Prostate gland (tissue), 2 donors: ENCODE results near the gene PDSS2. TPM values are rescaled to one million over a fixed set of nuclear protein-coding genes. Genes with fewer than 3 reads are reported as not detected.
A peak's percentile ranks its signal among the peaks of the same experiment; 100 is the strongest.
"Not testable (repeated sequence)": the region's sequence is repeated elsewhere in the genome, so short reads cannot be mapped to it uniquely, and the experiment has no call there.

Experiments used
- DNase-seq: peaks from one replicate; pipeline ENCODE4 v3.0.0-alpha.2; 2019; ENCODE audit warnings: low spot score
- H3K27ac ChIP-seq, 2 donors: fragments of 200-600 bp; sonication (generic); 2 replicates each; pipeline ENCODE4 v1.5.1; 2017 to 2019
- H3K27me3 ChIP-seq: fragments of 200-600 bp; sonication (generic); replicated peaks from 2 replicates; pipeline ENCODE4 v1.5.1; 2019; ENCODE audit not compliant: insufficient read depth
- H3K36me3 ChIP-seq, 2 donors: fragments of 200-600 bp; sonication (generic); 1 replicate in 1 of 2; 2 replicates in 1 of 2; pipeline versions ENCODE4 v1.5.1 to v1.8.1; 2017 to 2019
- H3K4me1 ChIP-seq: fragments of 200-600 bp; sonication (generic); replicated peaks from 2 replicates; pipeline ENCODE4 v1.5.1; 2019
- H3K4me3 ChIP-seq, 2 donors: fragments of 200-600 bp; sonication (generic); 2 replicates each; pipeline ENCODE4 v1.5.1; 2017 to 2019
- H3K9me3 ChIP-seq: fragments of 200-600 bp; sonication (generic); 2 replicates; pipeline ENCODE4 v1.5.1; 2017
- CTCF ChIP-seq, 4 experiments: fragments of 200-600 bp in 2 of 4; fragments of 450-650 bp in 2 of 4; sonication (generic) in 2 of 4; IDR thresholded peaks; 1 replicate in 3 of 4; 2 replicates in 1 of 4; pipeline ENCODE4 v1.5.1; 2016 to 2019; ENCODE audit warnings: antibody characterized with exemption in 4 of 4, mild to moderate bottlenecking in 2 of 4, moderate library complexity in 2 of 4
- POLR2A ChIP-seq: fragments of 450-650 bp; IDR thresholded peaks from one replicate; pipeline ENCODE4 v1.6.1; 2016; ENCODE audit warnings: antibody characterized with exemption, mild to moderate bottlenecking
- POLR2AphosphoS5 ChIP-seq: sonication (generic); formaldehyde crosslinking; IDR thresholded peaks from one replicate; pipeline ENCODE4 v1.6.1; 2017; ENCODE audit warnings: antibody characterized with exemption
- WGBS: methylation state at CpG from one replicate; pipeline ENCODE4 v1.1.5; 2018; 5-methylcytosine and 5-hydroxymethylcytosine counted together
- intact Hi-C: fragments of 100-400 bp; cut with DNase I; formaldehyde crosslinking; loops from one replicate; pipeline ENCODE4 v1.14.2; 2022
- total RNA-seq, 2 donors: library from RNA; depleted of rRNA; stranded (reverse); fragments of >200 nt; gene quantifications; one replicate each; pipeline ENCODE4 v1.1.0, GENCODE V29; 2016

Gene PDSS2
- total RNA-seq, 2 donors from 2014 or later: 12.7 to 35.3 TPM

DNA sequence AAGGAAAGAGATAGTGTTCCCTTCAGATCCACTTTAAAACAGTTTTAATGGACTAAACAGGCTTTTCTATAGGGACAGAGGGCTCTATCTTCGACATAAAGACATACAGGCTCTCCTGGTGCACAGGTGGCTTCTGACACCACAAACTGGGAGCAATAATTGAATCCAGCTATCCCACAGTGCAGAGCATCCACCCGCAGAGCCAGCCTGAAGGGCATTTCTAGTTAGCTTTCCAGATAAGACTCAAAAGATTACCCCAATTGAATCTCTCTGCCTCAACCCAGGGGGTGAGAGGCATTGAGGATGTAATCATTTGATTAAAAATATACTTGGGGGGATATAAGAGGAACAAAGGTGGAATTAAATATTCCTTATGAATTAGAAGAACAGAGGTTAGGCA lies 279.3 kb downstream of the PDSS2 start:
- Histone ChIP-seq H3K4me1 (no peaks in the 10 kb centered on the region), H3K27ac (no peak overlapping the region), H3K27me3 (no peaks in the 10 kb centered on the region), H3K36me3 (no peaks in the 10 kb centered on the region), H3K9me3 (no peaks in the 10 kb centered on the region), H3K4me3 (no peak overlapping the region)
- 94% methylated on average over 2 of the region's 2 CpGs for WGBS
- no peak for DNase-seq
- intact Hi-C loops: loop anchor here (10.0 kb wide), 2 partner anchors 285 to 525 kb away; no protein-coding TSS in a partner anchor
- TF ChIP-seq POLR2A: no peak
- no peak for TF ChIP-seq CTCF (IDR thresholded peaks at IDR 0.05)
- no peak for TF ChIP-seq POLR2AphosphoS5

DNA sequence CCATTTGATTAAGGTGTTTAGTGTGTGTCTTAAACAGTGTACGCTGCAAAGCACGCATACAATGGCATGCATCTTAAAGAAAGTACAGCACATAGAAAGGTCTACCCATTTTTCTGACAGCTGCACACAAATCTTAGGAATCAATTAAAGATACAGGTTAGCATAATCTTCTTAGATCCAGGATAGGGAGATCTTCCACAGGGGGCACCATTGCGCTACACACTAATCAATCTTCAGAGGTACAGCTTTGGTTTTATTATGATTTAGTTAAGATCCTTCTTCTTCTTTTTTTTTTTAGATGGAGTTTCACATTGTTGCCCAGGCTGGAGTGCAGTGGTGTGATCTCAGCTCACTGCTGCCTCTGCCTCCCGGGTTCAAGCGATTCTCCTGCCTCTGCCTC lies 280.4 kb downstream of the PDSS2 start:
- no peak for TF ChIP-seq POLR2AphosphoS5
- no peak for TF ChIP-seq POLR2A
- peak in 2 of 4 experiments; percentile 9 to 32 for TF ChIP-seq CTCF (IDR thresholded peaks at IDR 0.05)
- Histone ChIP-seq H3K36me3 (no peaks in the 10 kb centered on the region), H3K4me3 (no peak overlapping the region), H3K27ac (no peak overlapping the region), H3K9me3 (no peaks in the 10 kb centered on the region), H3K27me3 (no peaks in the 10 kb centered on the region), H3K4me1 (no peaks in the 10 kb centered on the region)
- peak; percentile 7 for DNase-seq
- 97% methylated on average over 5 of the region's 5 CpGs for WGBS
- intact Hi-C loops: no loop called here

GRCh38 chr6:107173779-107174178 lies 285.6 kb downstream of the PDSS2 start:
- H3K27ac ChIP-seq: no peak overlapping the region
- no peaks in the 10 kb centered on the region for H3K27me3 ChIP-seq
- intact Hi-C loops: no loop called here
- H3K36me3 ChIP-seq: no peaks in the 10 kb centered on the region
- DNase-seq: no peak
- TF ChIP-seq POLR2AphosphoS5 (no peak), CTCF (IDR thresholded peaks at IDR 0.05) (no peak), POLR2A (no peak)
- no peaks in the 10 kb centered on the region for H3K4me1 ChIP-seq
- WGBS: 91% methylated on average over 3 of the region's 3 CpGs
- no peak overlapping the region for H3K4me3 ChIP-seq
- no peaks in the 10 kb centered on the region for H3K9me3 ChIP-seq

DNA sequence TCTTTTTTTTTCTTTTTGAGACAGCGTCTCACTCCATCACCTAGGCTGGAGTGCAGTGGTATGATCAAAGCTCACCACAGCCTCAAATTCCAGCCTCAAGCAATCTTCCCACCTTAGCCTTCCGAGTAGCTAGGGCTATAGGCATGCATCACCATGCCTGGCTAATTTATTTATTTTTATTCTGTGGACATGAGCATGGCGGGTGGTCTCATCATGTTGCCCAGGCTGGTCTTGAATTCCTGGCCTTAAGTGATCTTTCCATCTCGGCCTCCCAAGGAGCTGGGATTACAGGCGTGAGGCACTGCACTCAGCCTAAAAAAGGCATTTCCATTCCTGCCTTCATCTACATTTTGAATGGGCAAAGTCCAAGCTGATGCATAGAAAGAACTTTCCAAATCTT lies 287.9 kb downstream of the PDSS2 start:
- TF ChIP-seq CTCF (IDR thresholded peaks at IDR 0.05): no peak
- no peak for TF ChIP-seq POLR2AphosphoS5
- no peak for TF ChIP-seq POLR2A
- H3K36me3 ChIP-seq: no peaks in the 10 kb centered on the region
- no peak overlapping the region for H3K4me3 ChIP-seq
- 99% methylated on average over 5 of the region's 5 CpGs for WGBS
- H3K27me3 ChIP-seq: no peaks in the 10 kb centered on the region
- no peaks in the 10 kb centered on the region for H3K9me3 ChIP-seq
- intact Hi-C loops: no loop called here
- H3K27ac ChIP-seq: no peak overlapping the region
- no peaks in the 10 kb centered on the region for H3K4me1 ChIP-seq
- no peak for DNase-seq

DNA sequence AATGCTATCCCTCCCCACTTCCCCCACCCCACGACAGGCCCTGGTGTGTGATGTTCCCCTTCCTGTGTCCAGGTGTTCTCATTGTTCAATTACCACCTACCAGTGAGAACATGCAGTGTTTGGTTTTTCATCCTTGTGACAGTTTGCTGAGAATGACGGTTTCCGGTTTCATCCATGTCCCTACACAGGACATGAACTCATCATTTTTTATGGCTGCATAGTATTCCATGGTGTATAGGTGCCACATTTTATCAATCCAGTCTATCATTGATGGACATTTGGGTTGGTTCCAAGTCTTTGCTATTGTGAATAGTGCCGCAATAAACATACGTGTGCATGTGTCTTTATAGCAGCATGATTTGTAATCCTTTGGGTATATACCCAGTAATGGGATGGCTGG lies 295.1 kb downstream of the PDSS2 start:
- H3K36me3 ChIP-seq, H3K27me3 ChIP-seq, H3K9me3 ChIP-seq, H3K4me3 ChIP-seq, H3K27ac ChIP-seq, H3K4me1 ChIP-seq, DNase-seq, intact Hi-C loops: not testable (repeated sequence)
- WGBS: 96% methylated on average over 3 of the region's 5 CpGs
